Suprapubic skin (tissue), 4 donors: ENCODE data around the gene AGAP3. TPM values are rescaled to one million over a fixed set of nuclear protein-coding genes. Genes with fewer than 3 reads are reported as not detected.

ENCODE experiments used
- DNase-seq, 2 donors: peaks; one replicate each; pipeline ENCODE4 v3.0.0-alpha.2; 2019; ENCODE audit warnings: low spot score in 2 of 2
- H3K27ac ChIP-seq: fragments of 200-600 bp; sonication (generic); one replicate; pipeline ENCODE4 v1.5.1; 2019
- H3K27me3 ChIP-seq: fragments of 200-600 bp; sonication (generic); one replicate; pipeline ENCODE4 v1.5.1; 2019
- H3K36me3 ChIP-seq: fragments of 200-600 bp; sonication (generic); one replicate; pipeline ENCODE4 v1.5.1; 2019
- H3K4me1 ChIP-seq: fragments of 200-600 bp; sonication (generic); one replicate; pipeline ENCODE4 v1.5.1; 2019
- H3K4me3 ChIP-seq: fragments of 200-600 bp; sonication (generic); one replicate; pipeline ENCODE4 v1.5.1; 2019; ENCODE audit warnings: mild to moderate bottlenecking
- H3K9me3 ChIP-seq: fragments of 200-600 bp; sonication (generic); one replicate; pipeline ENCODE4 v1.5.1; 2019
- EP300 ChIP-seq: sonication (generic); formaldehyde crosslinking; IDR thresholded peaks from one replicate; pipeline ENCODE4 v1.6.1; 2017; ENCODE audit warnings: antibody characterized with exemption
- POLR2A ChIP-seq, 2 donors: fragments of 450-650 bp; IDR thresholded peaks; one replicate each; pipeline ENCODE4 v1.6.1; 2017; ENCODE audit warnings: antibody characterized with exemption in 2 of 2, mild to moderate bottlenecking in 2 of 2, moderate library complexity in 2 of 2
- POLR2AphosphoS5 ChIP-seq, 3 donors: sonication (generic); formaldehyde crosslinking; IDR thresholded peaks; one replicate each; pipeline ENCODE4 v1.6.1; 2017; ENCODE audit warnings: antibody characterized with exemption in 3 of 3
- WGBS: methylation state at CpG from one replicate; pipeline ENCODE4 v1.1.5; 2018; 5-methylcytosine and 5-hydroxymethylcytosine counted together
- total RNA-seq, 4 donors: library from RNA; depleted of rRNA; stranded (reverse); fragments of >200 nt; gene quantifications; one replicate each; pipeline ENCODE4 v1.1.0, GENCODE V29; 2016
- TF ChIP-seq, protein P1 (sequence below), 2 donors: fragments of 200-600 bp in 1 of 2; fragments of 450-650 bp in 1 of 2; sonication (generic) in 1 of 2; IDR thresholded peaks; one replicate each; pipeline ENCODE4 v1.5.1; 2016 to 2019; ENCODE audit warnings: antibody characterized with exemption in 2 of 2, mild to moderate bottlenecking in 1 of 2, moderate library complexity in 1 of 2

The AGAP3 gene
- total RNA-seq, 4 donors from 2014 or later: 126 to 162 (median 134) TPM

DNA sequence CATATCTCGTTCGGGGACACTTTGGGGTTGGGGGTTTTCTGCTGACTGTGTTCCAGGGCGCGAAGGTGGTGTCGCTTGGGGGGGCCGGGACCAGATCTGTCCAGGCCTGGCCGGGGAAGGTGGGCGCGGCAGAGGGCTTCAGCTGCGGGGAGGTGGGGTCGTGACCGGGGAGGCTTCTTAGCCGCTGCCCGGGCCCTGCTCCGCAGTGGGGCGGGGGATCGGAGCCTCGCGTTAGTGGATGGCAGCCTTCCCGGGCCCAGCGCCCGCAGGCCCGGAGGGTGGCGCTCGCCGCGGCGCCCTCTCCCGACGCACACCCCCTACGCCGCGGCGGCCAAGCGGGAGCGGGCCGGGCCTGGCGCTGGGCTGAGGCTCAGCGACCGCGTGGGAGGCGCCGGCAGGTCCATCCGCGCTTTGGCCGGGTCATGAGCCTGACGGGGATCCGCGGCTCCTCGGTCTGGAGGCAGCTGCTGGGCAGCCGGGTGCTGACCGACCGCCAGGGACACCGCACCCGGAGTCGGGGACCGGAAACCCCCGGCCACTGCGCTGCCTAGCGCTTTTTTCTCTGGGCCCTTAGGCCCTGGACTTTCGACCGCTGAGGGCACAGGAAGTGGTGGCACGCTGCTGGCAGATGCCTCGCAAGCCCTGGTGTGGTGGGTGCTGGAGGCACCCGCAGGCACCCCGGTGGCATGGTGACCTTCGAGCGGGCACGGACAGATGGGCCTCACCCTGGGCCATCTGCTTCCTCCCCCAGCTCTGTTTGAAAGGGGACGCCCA is 1.2 kb downstream of the AGAP3 start:
- peaks cover 72% of the 10 kb centered on the region for H3K4me1 ChIP-seq
- DNase-seq: peak in 1 of 2 donors; percentile 81

DNA sequence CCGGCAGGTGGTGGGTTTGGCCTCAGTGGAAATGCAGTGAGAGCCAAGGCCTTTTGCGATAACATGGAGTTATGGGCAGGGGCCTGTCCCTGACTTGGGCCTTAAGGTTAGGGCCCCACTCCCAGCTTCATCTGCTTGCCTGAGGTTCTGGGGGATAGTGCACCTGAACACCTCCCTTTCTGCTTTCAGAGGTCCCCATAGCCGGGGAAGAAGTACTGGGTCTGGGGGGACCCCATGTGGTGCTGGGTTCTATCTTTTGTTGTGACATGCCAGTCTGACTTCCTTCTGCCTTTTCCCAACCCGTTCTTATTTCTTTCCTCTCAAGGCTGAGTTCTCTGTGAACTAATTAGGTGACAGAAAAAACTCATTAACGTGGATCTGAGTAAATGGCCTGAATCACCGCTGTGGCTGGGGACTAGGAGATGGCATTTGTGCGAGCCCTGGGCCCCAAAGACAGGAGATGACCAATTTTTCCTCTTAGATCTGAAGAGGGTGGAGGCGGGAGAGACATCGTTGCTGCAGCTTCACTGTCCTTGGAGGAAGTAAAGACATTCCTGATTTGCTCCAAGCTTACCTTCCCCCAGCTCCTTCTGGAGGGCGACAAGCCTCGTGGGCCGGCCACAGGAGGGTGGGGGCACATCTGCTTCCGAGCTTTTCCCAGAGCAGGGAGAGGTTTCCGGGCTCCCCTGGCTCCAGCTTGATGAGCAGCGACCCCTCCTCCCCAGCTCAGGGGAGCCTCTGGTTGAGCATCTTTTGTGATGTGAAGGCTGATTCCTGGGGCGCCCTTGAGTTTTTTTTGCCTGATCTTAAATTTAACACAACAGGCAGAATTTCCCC is 2.0 kb downstream of the AGAP3 start:
- peak overlapping the region; percentile 62 for H3K4me3 ChIP-seq
- peak overlapping the region; percentile 88 for H3K27ac ChIP-seq
- peaks cover 66% of the 10 kb centered on the region for H3K4me1 ChIP-seq
- no peak for DNase-seq
- H3K36me3 ChIP-seq: no peaks in the 10 kb centered on the region
- no peaks in the 10 kb centered on the region for H3K27me3 ChIP-seq
- TF ChIP-seq EP300: no peak
- TF ChIP-seq POLR2AphosphoS5 (IDR thresholded peaks at IDR 0.05): no peak
- TF ChIP-seq POLR2A (IDR thresholded peaks at IDR 0.05): no peak
- TF ChIP-seq, protein P1, sequence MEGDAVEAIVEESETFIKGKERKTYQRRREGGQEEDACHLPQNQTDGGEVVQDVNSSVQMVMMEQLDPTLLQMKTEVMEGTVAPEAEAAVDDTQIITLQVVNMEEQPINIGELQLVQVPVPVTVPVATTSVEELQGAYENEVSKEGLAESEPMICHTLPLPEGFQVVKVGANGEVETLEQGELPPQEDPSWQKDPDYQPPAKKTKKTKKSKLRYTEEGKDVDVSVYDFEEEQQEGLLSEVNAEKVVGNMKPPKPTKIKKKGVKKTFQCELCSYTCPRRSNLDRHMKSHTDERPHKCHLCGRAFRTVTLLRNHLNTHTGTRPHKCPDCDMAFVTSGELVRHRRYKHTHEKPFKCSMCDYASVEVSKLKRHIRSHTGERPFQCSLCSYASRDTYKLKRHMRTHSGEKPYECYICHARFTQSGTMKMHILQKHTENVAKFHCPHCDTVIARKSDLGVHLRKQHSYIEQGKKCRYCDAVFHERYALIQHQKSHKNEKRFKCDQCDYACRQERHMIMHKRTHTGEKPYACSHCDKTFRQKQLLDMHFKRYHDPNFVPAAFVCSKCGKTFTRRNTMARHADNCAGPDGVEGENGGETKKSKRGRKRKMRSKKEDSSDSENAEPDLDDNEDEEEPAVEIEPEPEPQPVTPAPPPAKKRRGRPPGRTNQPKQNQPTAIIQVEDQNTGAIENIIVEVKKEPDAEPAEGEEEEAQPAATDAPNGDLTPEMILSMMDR (IDR thresholded peaks at IDR 0.05): no peak
- 20% methylated on average over 16 of the region's 16 CpGs for WGBS
- H3K9me3 ChIP-seq: no peaks in the 10 kb centered on the region

More for the DNA sequence above, 1.2 kb downstream of the AGAP3 start:
- H3K4me3 ChIP-seq: peak overlapping the region; percentile 62
- H3K9me3 ChIP-seq: no peaks in the 10 kb centered on the region
- H3K27me3 ChIP-seq: no peaks in the 10 kb centered on the region
- TF ChIP-seq, protein P1 (IDR thresholded peaks at IDR 0.05): peak in 1 of 2 donors; percentile 18
- TF ChIP-seq POLR2A (IDR thresholded peaks at IDR 0.05): no peak
- no peaks in the 10 kb centered on the region for H3K36me3 ChIP-seq
- peak overlapping the region; percentile 88 for H3K27ac ChIP-seq
- WGBS: 2% methylated on average over 24 of the region's 70 CpGs

DNA sequence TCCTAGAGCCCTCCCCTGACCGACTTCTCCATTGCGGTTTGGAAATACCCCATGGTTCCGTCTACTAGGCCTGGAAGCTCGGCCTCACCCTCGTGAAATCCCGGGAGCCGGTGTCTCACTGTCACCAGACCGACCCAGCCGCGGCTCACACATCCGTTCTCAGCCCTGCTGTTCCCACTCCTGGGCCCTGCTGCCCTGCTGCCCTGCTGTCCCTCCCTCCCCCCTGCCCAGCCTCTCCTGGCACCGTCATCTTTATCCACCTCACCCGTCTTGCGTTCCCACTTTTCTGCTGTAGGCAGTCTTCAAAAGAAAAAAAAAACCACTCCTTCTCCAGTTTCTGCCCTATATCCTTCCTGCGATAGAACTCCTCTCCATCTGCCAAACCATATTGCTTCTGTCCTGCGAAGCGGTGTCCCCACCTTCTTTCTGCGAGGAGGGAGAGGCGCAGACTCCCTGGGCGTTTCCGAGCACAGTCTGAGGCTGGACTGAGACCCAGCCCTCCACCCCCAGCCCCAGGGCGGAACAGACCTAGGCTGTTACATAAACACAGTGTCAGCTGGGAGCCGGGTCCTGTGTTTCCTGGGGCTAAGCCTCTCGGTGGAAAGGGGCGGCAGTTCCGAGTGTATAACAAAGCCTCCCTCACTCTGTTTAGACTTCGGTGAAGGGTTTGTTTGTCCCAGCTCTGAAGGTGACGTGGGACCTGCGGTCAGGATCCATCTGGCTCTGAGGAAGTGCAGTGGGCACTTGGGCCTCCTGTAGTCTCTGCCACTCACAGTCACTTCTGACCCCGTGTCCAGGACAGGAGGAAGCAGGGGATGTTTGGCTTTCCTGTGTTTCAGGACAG is 2.8 kb downstream of the AGAP3 start:
- Histone ChIP-seq H3K36me3 (no peaks in the 10 kb centered on the region), H3K4me1 (peaks cover 59% of the 10 kb centered on the region), H3K27ac (peak overlapping the region; percentile 88), H3K9me3 (no peaks in the 10 kb centered on the region), H3K27me3 (no peaks in the 10 kb centered on the region), H3K4me3 (peak overlapping the region; percentile 62)
- 13% methylated on average over 27 of the region's 30 CpGs for WGBS
- TF ChIP-seq EP300 (no peak), POLR2AphosphoS5 (IDR thresholded peaks at IDR 0.05) (peak in 2 of 3 donors; percentile 23 to 29)
- TF ChIP-seq, protein P1 (IDR thresholded peaks at IDR 0.05): no peak
- DNase-seq: peak; percentile 92 to 93

DNA sequence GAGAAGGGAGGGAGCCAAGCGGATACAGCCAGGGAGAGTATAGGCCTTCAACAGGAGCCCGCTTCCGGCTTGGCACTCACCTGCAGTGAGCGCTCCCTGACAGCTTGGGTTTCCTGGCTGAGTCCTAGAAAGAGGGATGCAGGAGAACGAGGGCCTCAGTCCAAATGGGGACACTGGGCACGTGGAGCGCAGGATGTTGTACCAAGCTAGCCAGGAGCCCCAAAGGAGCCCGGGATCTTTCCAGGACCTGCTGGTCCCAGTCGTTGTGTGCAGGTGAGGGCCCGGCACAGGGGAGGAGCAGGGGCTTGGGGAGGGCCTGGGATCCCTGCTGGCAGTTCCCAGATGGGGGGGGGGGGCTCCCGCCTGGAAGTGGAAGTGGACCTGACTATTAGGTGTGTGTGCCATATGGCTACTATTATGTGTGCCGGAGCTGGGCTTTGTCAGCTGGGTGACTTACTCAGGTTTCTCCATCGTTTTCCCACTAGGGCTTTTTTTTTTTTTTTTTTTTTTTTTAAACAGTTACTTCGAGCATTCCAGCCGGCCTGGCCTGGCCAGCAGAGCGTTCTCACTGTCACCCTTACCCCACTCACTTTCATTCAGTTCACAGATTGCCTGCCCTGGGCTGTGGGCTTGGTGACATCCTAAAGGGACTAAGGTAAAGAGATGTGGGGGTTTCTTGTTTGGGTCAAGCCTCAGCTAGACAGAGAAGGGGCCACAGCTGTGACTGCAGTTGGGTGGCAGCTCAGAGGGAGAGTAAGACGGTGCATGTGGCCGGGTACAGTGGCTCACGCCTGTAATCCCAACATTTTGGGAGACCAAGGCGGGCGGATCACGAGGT is 3.8 kb downstream of the AGAP3 start:
- Histone ChIP-seq H3K27me3 (no peaks in the 10 kb centered on the region), H3K27ac (peak overlapping the region; percentile 88), H3K4me3 (peak overlapping the region; percentile 62), H3K9me3 (no peaks in the 10 kb centered on the region), H3K4me1 (peaks cover 60% of the 10 kb centered on the region), H3K36me3 (no peaks in the 10 kb centered on the region)
- WGBS: 74% methylated on average over 21 of the region's 22 CpGs
- DNase-seq: peak in 1 of 2 donors; percentile 72
- TF ChIP-seq POLR2A (IDR thresholded peaks at IDR 0.05) (no peak), POLR2AphosphoS5 (IDR thresholded peaks at IDR 0.05) (no peak), EP300 (no peak)
- TF ChIP-seq, protein P1 (IDR thresholded peaks at IDR 0.05): no peak
